Measurements from ENCODE around the gene LIN9.
"Not testable (repeated sequence)": the region's sequence is repeated elsewhere in the genome, so short reads cannot be mapped to it uniquely, and the experiment has no call there.

Gene LIN9

GRCh38 chr1:226268421-226269124, 40.4 kb downstream of the LIN9 start:
- Histone ChIP-seq H3K36me3 (peaks cover 25 to 94% (median 77%) of the 10 kb centered on the region in 11 experiments), H3K27ac (no peak overlapping the region), H3K27me3 (no peaks in the 10 kb centered on the region), H3K9me3 (replicated peaks in 1 of 11) (no peaks in the 10 kb centered on the region), H3K9ac (no peak overlapping the region), H4K20me1 (no peaks in the 10 kb centered on the region), H3K4me3 (no peak overlapping the region), H3K4me2 (no peak overlapping the region), H3K4me1 (no peaks in the 10 kb centered on the region)
- TF ChIP-seq Cebpa-rat (IDR thresholded peaks at IDR 0.05) = no peak

GRCh38 chr1:226261818-226262217, 47.1 kb downstream of the LIN9 start:
- no peak overlapping the region for H3K4me3 ChIP-seq
- H3K9ac ChIP-seq = no peak overlapping the region
- H3K27me3 ChIP-seq = no peaks in the 10 kb centered on the region
- peaks cover 24 to 42% (median 36%) of the 10 kb centered on the region in 11 experiments for H3K9me3 ChIP-seq (replicated peaks in 1 of 11)
- TF ChIP-seq Cebpa-rat (IDR thresholded peaks at IDR 0.05) = peak in 5 of 11 experiments; percentile 24 to 73 (median 58); a peak in 6 of 22 replicates
- H3K27ac ChIP-seq = no peak overlapping the region
- no peaks in the 10 kb centered on the region for H4K20me1 ChIP-seq
- H3K36me3 ChIP-seq = peaks cover 58 to 99% (median 91%) of the 10 kb centered on the region in 11 experiments
- no peaks in the 10 kb centered on the region for H3K4me1 ChIP-seq
- no peak overlapping the region for H3K4me2 ChIP-seq

GRCh38 chr1:226255380-226255779, 53.6 kb downstream of the LIN9 start:
- no peak overlapping the region for H3K4me3 ChIP-seq

GRCh38 chr1:226253933-226254332, 55.0 kb downstream of the LIN9 start:
- Histone ChIP-seq H3K27ac (no peak overlapping the region), H3K4me1 (no peaks in the 10 kb centered on the region), H4K20me1 (no peaks in the 10 kb centered on the region), H3K9me3 (replicated peaks in 1 of 11) (peaks cover 0 to 1% (median under 1%) of the 10 kb centered on the region in 11 experiments; a peak in 5 of 22 replicates), H3K4me3 (no peak overlapping the region), H3K9ac (no peak overlapping the region), H3K27me3 (no peaks in the 10 kb centered on the region), H3K36me3 (peaks cover 10 to 85% (median 70%) of the 10 kb centered on the region in 11 experiments), H3K4me2 (no peak overlapping the region)
- TF ChIP-seq Cebpa-rat (IDR thresholded peaks at IDR 0.05) = no peak

More at GRCh38 chr1:226255380-226255779, 53.6 kb downstream of the LIN9 start:
- Histone ChIP-seq H3K36me3 (peaks cover 15 to 85% (median 65%) of the 10 kb centered on the region in 11 experiments), H3K9me3 (replicated peaks in 1 of 11) (peaks cover 6 to 16% (median 15%) of the 10 kb centered on the region in 11 experiments), H3K27me3 (no peaks in the 10 kb centered on the region), H3K4me2 (no peak overlapping the region), H3K9ac (no peak overlapping the region), H3K4me1 (no peaks in the 10 kb centered on the region), H4K20me1 (no peaks in the 10 kb centered on the region), H3K27ac (no peak overlapping the region)
- no peak for TF ChIP-seq Cebpa-rat (IDR thresholded peaks at IDR 0.05)

GRCh38 chr1:226252841-226253240, 56.1 kb downstream of the LIN9 start:
- H3K36me3 ChIP-seq = peaks cover 6 to 83% (median 65%) of the 10 kb centered on the region in 11 experiments
- H3K9me3 ChIP-seq (replicated peaks in 1 of 11) = not testable (repeated sequence)

DNA sequence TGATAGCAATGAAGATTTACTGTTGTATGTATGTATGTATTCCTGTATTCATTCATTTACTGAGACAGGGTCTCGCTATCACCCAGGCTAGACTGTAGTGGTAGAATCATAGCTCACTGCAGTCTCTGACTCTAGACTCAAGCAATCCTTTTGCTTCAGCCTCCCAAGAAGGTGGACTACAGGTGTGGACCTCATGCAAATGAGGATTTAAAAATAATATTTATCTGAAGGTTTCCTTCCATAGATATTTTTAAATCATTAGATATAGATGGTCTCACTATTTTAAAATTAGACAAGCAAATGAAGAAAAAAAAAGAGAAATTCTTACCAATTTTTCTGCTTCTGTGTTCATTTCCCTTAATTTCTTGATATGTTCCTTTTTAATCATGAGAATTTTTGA, 58.5 kb downstream of the LIN9 start:
- no peaks in the 10 kb centered on the region for H4K20me1 ChIP-seq
- H3K27ac ChIP-seq = no peak overlapping the region
- H3K36me3 ChIP-seq = peaks cover 6 to 90% (median 71%) of the 10 kb centered on the region in 11 experiments
- no peak overlapping the region for H3K4me2 ChIP-seq
- H3K9ac ChIP-seq = no peak overlapping the region
- H3K27me3 ChIP-seq = no peaks in the 10 kb centered on the region
- no peak overlapping the region for H3K4me3 ChIP-seq
- H3K9me3 ChIP-seq (replicated peaks in 1 of 11) = no peaks in the 10 kb centered on the region
- peaks cover 0 to 5% (median 0%) of the 10 kb centered on the region in 10 experiments; a peak in 1 of 20 replicates for H3K4me1 ChIP-seq
- no peak for TF ChIP-seq Cebpa-rat (IDR thresholded peaks at IDR 0.05)

More at GRCh38 chr1:226252841-226253240, 56.1 kb downstream of the LIN9 start:
- not testable (repeated sequence) for H3K4me3 ChIP-seq, H3K4me1 ChIP-seq, H3K4me2 ChIP-seq, H4K20me1 ChIP-seq, H3K27ac ChIP-seq, H3K27me3 ChIP-seq, H3K9ac ChIP-seq

- Histone ChIP-seq H3K9ac (no peak overlapping the region), H3K27ac (no peak overlapping the region), H4K20me1 (no peaks in the 10 kb centered on the region), H3K36me3 (peaks cover 6 to 91% (median 76%) of the 10 kb centered on the region in 11 experiments), H3K9me3 (replicated peaks in 1 of 11) (no peaks in the 10 kb centered on the region), H3K4me2 (no peak overlapping the region), H3K4me1 (peaks cover 0 to 5% (median 0%) of the 10 kb centered on the region in 10 experiments; a peak in 1 of 20 replicates), H3K27me3 (no peaks in the 10 kb centered on the region), H3K4me3 (no peak overlapping the region)
- TF ChIP-seq Cebpa-rat (IDR thresholded peaks at IDR 0.05) = no peak
Measured at GRCh38 chr1:226248796-226249195, 60.2 kb downstream of the LIN9 start.

- Histone ChIP-seq H3K4me3 (no peak overlapping the region), H3K9me3 (replicated peaks in 1 of 11) (no peaks in the 10 kb centered on the region), H4K20me1 (no peaks in the 10 kb centered on the region), H3K4me2 (0 out of 22 replicates have a peak overlapping the region, but pooled peaks of 1 of the 11 experiments have one; percentile 10), H3K36me3 (peaks cover 6 to 88% (median 69%) of the 10 kb centered on the region in 11 experiments), H3K27me3 (no peaks in the 10 kb centered on the region), H3K9ac (no peak overlapping the region), H3K27ac (peak overlapping the region in 1 of 11 experiments; percentile 19; a peak in 3 of 22 replicates), H3K4me1 (peaks cover 0 to 5% (median 0%) of the 10 kb centered on the region in 10 experiments; a peak in 1 of 20 replicates)
- TF ChIP-seq Cebpa-rat (IDR thresholded peaks at IDR 0.05) = no peak
Measured at GRCh38 chr1:226248091-226248490, 60.9 kb downstream of the LIN9 start.

- H3K27ac ChIP-seq = no peak overlapping the region
- no peaks in the 10 kb centered on the region for H3K27me3 ChIP-seq
- H3K36me3 ChIP-seq = peaks cover 16 to 95% (median 67%) of the 10 kb centered on the region in 11 experiments; a peak in 21 of 22 replicates
- H3K4me2 ChIP-seq = no peak overlapping the region
- no peaks in the 10 kb centered on the region for H3K9me3 ChIP-seq (replicated peaks in 1 of 11)
- TF ChIP-seq Cebpa-rat (IDR thresholded peaks at IDR 0.05) = no peak
- no peak overlapping the region for H3K4me3 ChIP-seq
- no peaks in the 10 kb centered on the region for H4K20me1 ChIP-seq
- no peaks in the 10 kb centered on the region for H3K4me1 ChIP-seq
- H3K9ac ChIP-seq = no peak overlapping the region
Measured at GRCh38 chr1:226239421-226239820, 69.5 kb downstream of the LIN9 start.

Data from BLaER1 treated with 17β-estradiol and CSF1 and Interleukin-3, amounts not matched to agents 10 nM and 100 nM (cell line).